Pancreas (tissue), 10 donors: ENCODE data around the gene AP5B1. TPM values are rescaled to one million over a fixed set of nuclear protein-coding genes. Genes with fewer than 3 reads are reported as not detected.
A peak's percentile ranks its signal among the peaks of the same experiment; 100 is the strongest.
"Not testable (repeated sequence)": the region's sequence is repeated elsewhere in the genome, so short reads cannot be mapped to it uniquely, and the experiment has no call there.

Source experiments
- ATAC-seq, 4 donors: fragments of 200-7000 bp; cut with Tn5 transposase; one replicate each; pipeline versions ENCODE4 v1.8.0 to v1.9.1; 2020; ENCODE audit warnings: mild to moderate bottlenecking in 4 of 4, moderate library complexity in 4 of 4
- DNase-seq, 6 donors: peaks; one replicate each; pipeline ENCODE4 v3.0.0-alpha.2; 2020
- FAIRE-seq: peaks from 2 replicates; lab custom pipeline; 2012; peaks lifted over from hg19 to GRCh38; lab: Jason Lieb, UNC
- H3K27ac ChIP-seq, 4 donors: fragments of 200-600 bp; sonication (generic); 1 replicate in 3 of 4; 2 replicates in 1 of 4; pipeline versions ENCODE4 v1.5.0 to v1.8.0; 2020
- H3K27me3 ChIP-seq, 4 donors: fragments of 200-600 bp; one replicate each; pipeline ENCODE4 v1.8.0; 2021
- H3K36me3 ChIP-seq, 3 donors: fragments of 200-600 bp; sonication (generic) in 1 of 3; one replicate each; pipeline versions ENCODE4 v1.5.0 to v1.8.0; 2020 to 2021
- H3K4me1 ChIP-seq, 3 donors: fragments of 200-600 bp; one replicate each; pipeline ENCODE4 v1.8.0; 2021
- H3K4me3 ChIP-seq, 4 donors: fragments of 200-600 bp; sonication (generic) in 2 of 4; one replicate each; pipeline versions ENCODE4 v1.5.0 to v1.8.0; 2020 to 2021
- H3K9me3 ChIP-seq, 4 donors: fragments of 200-600 bp; one replicate each; pipeline ENCODE4 v1.8.0; 2021
- CTCF ChIP-seq, 4 donors: fragments of 200-600 bp; sonication (generic) in 3 of 4; IDR thresholded peaks; one replicate each; pipeline versions ENCODE4 v1.5.0 to v1.8.0; 2021; ENCODE audit warnings: antibody characterized with exemption in 4 of 4
- WGBS, 2 donors: extraction: QIAGEN DNeasy Blood & Tissue Kit; methylation state at CpG; one replicate each; pipeline ENCODE4 v1.1.7; 2013; 5-methylcytosine and 5-hydroxymethylcytosine counted together
- intact Hi-C, 3 donors: fragments of 100-400 bp; cut with DNase I; formaldehyde crosslinking; loops; one replicate each; pipeline versions ENCODE4 v1.11.1 to v1.14.2; 2022
- polyA plus RNA-seq, 2 donors: library from polyadenylated mRNA; stranded (reverse); fragments of 200-250 nt; gene quantifications; one replicate each; pipeline ENCODE4 v1.2.3, GENCODE V29; 2013
- total RNA-seq, 6 donors: library from RNA; stranded (reverse); fragmentation: NEBNext Ultra II Directional in 4 of 6; extraction: Animal tissue kit (Norgen Biotek cat#: 25700) in 4 of 6; gene quantifications; one replicate each; pipeline versions ENCODE4 v1.2.1 to v1.2.4, GENCODE V29; 2021 to 2023
- donor health status: healthy with polysubstance abuse.
- donor health status: DM: no; HTN: no; CAD: no; lungs with moderate emphysema.
- donor health status: DM: no; HTN: no; CAD: no.
- donor health status: control.
- donor health status: control.
- donor health status: Bipolar disorder and iron deficiency.
- donor health status: DM: yes; HTN: yes; CAD: no.
- donor health status: DM: no; HTN: no; CAD: no.
- donor health status: DM: no; HTN: no; CAD: no.
- donor health status: DM: yes; HTN: yes; CAD: no.

AP5B1 gene
- total and polyA plus RNA-seq, 8 donors: 4.2 to 12.7 (median 11.1) TPM

GRCh38 chr11:65774525-65775306, 6.1 kb downstream of the AP5B1 start:
- H3K27me3 ChIP-seq: no peaks in the 10 kb centered on the region
- 72 to 84% methylated on average over 9 of the region's 9 CpGs for WGBS, 2 donors
- no peak for TF ChIP-seq CTCF (IDR thresholded peaks at IDR 0.05)
- intact Hi-C loops: no loop called here
- peaks cover 0 to 6% (median 0%) of the 10 kb centered on the region in 3 donors for H3K36me3 ChIP-seq
- H3K9me3 ChIP-seq: no peaks in the 10 kb centered on the region
- no peak overlapping the region for H3K4me3 ChIP-seq
- DNase-seq: peak in 1 of 6 donors; percentile 7
- peaks cover 17 to 35% (median 19%) of the 10 kb centered on the region in 3 donors for H3K4me1 ChIP-seq
- FAIRE-seq: no peak
- no peak overlapping the region for H3K27ac ChIP-seq
- no peak for ATAC-seq

- ATAC-seq (no peak), DNase-seq (no peak), FAIRE-seq (no peak)
- intact Hi-C loops: no loop called here
- H3K9me3 ChIP-seq: no peaks in the 10 kb centered on the region
- H3K4me1 ChIP-seq: peaks cover 17 to 27% (median 19%) of the 10 kb centered on the region in 3 donors
- peaks cover 0 to 6% (median 0%) of the 10 kb centered on the region in 3 donors for H3K36me3 ChIP-seq
- H3K4me3 ChIP-seq: no peak overlapping the region
- WGBS, 2 donors: 34 to 53% methylated on average over 8 of the region's 8 CpGs
- H3K27me3 ChIP-seq: no peaks in the 10 kb centered on the region
- no peak for TF ChIP-seq CTCF (IDR thresholded peaks at IDR 0.05)
- no peak overlapping the region for H3K27ac ChIP-seq
These were observed 6.9 kb downstream of the AP5B1 start for GRCh38 chr11:65773784-65774411.

GRCh38 chr11:65771589-65772112, 9.1 kb downstream of the AP5B1 start:
- Histone ChIP-seq H3K27ac (no peak overlapping the region), H3K4me1 (peaks cover 0 to 9% (median 6%) of the 10 kb centered on the region in 3 donors), H3K9me3 (no peaks in the 10 kb centered on the region), H3K27me3 (no peaks in the 10 kb centered on the region), H3K4me3 (no peak overlapping the region), H3K36me3 (no peaks in the 10 kb centered on the region)
- ATAC-seq: no peak
- intact Hi-C loops: no loop called here
- no peak for TF ChIP-seq CTCF (IDR thresholded peaks at IDR 0.05)
- FAIRE-seq: no peak
- no peak for DNase-seq
- WGBS, 2 donors: 35 to 39% methylated on average over 6 of the region's 6 CpGs

- no peak overlapping the region for H3K27ac ChIP-seq
- 86 to 91% methylated on average over 12 of the region's 12 CpGs for WGBS, 2 donors
- TF ChIP-seq CTCF (IDR thresholded peaks at IDR 0.05): no peak
- no peaks in the 10 kb centered on the region for H3K36me3 ChIP-seq
- no peak overlapping the region for H3K4me3 ChIP-seq
- H3K9me3 ChIP-seq: no peaks in the 10 kb centered on the region
- ATAC-seq (no peak), FAIRE-seq (no peak), DNase-seq (no peak)
- no peaks in the 10 kb centered on the region for H3K27me3 ChIP-seq
- intact Hi-C loops: no loop called here
- peaks cover 0 to 6% (median 4%) of the 10 kb centered on the region in 3 donors for H3K4me1 ChIP-seq
These were observed 9.7 kb downstream of the AP5B1 start for GRCh38 chr11:65770951-65771567.

GRCh38 chr11:65767806-65768205, 13.0 kb downstream of the AP5B1 start:
- H3K4me3 ChIP-seq, H3K36me3 ChIP-seq, H3K27ac ChIP-seq, DNase-seq, FAIRE-seq, H3K4me1 ChIP-seq, intact Hi-C loops, ATAC-seq, H3K27me3 ChIP-seq, H3K9me3 ChIP-seq: not testable (repeated sequence)
- 86 to 91% methylated on average over 5 of the region's 5 CpGs for WGBS, 2 donors
